GM23338 (cell line): ENCODE measurements around the gene MEGF11. TPM values are rescaled to one million over a fixed set of nuclear protein-coding genes. Genes with fewer than 3 reads are reported as not detected.

Experiments used
- ATAC-seq: fragments of 200-7000 bp; cut with Tn5 transposase; 3 replicates; pipeline ENCODE4 v1.9.1; 2020
- DNase-seq: peaks from one replicate; pipeline ENCODE4 v3.0.0-alpha.2; 2015; ENCODE audit warnings: low spot score
- H2AFZ ChIP-seq: fragments of 200-600 bp; sonication (generic); 2 replicates; pipeline ENCODE4 v1.8.0; 2016; ENCODE audit warnings: antibody characterized with exemption, mild to moderate bottlenecking, moderate library complexity
- H3F3A ChIP-seq: fragments of 200-600 bp; sonication (generic); replicated peaks from 2 replicates; pipeline ENCODE4 v1.8.0; 2017; ENCODE audit warnings: antibody characterized with exemption, mixed run types, low read depth
- H3K27ac ChIP-seq: fragments of 200-600 bp; sonication (generic); 2 replicates; pipeline ENCODE4 v1.6.1; 2016; ENCODE audit warnings: low read depth
- H3K27me3 ChIP-seq: fragments of 200-600 bp; sonication (generic); 2 replicates; pipeline ENCODE4 v1.8.0; 2016; ENCODE audit warnings: mild to moderate bottlenecking, mixed run types, moderate library complexity; ENCODE audit not compliant: insufficient read depth
- H3K36me3 ChIP-seq: fragments of 200-600 bp; sonication (generic); 2 replicates; pipeline ENCODE4 v1.8.0; 2016; ENCODE audit warnings: mild to moderate bottlenecking; ENCODE audit not compliant: insufficient read depth
- H3K4me1 ChIP-seq: fragments of 200-600 bp; sonication (generic); 2 replicates; pipeline ENCODE4 v1.8.0; 2016; ENCODE audit warnings: mild to moderate bottlenecking, moderate library complexity; ENCODE audit not compliant: insufficient read depth
- H3K4me2 ChIP-seq: fragments of 200-600 bp; sonication (generic); 2 replicates; pipeline ENCODE4 v1.7.1; 2017; ENCODE audit warnings: mixed run types
- H3K4me3 ChIP-seq: fragments of 200-600 bp; sonication (generic); 2 replicates; pipeline ENCODE4 v1.6.1; 2016; ENCODE audit warnings: mixed run types
- H3K79me2 ChIP-seq: fragments of 200-600 bp; sonication (generic); replicated peaks from 2 replicates; pipeline ENCODE4 v1.8.0; 2017; ENCODE audit warnings: mild to moderate bottlenecking; ENCODE audit not compliant: insufficient read depth
- H3K9me2 ChIP-seq: fragments of 200-600 bp; sonication (generic); 2 replicates; pipeline ENCODE4 v1.8.0; 2017; ENCODE audit not compliant: insufficient read depth
- H4K20me1 ChIP-seq: fragments of 200-600 bp; sonication (generic); replicated peaks from 2 replicates; pipeline ENCODE4 v1.8.0; 2017; ENCODE audit warnings: mild to moderate bottlenecking; ENCODE audit not compliant: insufficient read depth
- H3K27ac Mint-ChIP-seq: 2 replicates; pipeline ENCODE4 v1.8.0; 2020; ENCODE audit warnings: inconsistent platforms, mild to moderate bottlenecking, moderate library complexity, mixed read lengths
- H3K27me3 Mint-ChIP-seq: 3 replicates; pipeline ENCODE4 v1.8.0; 2022; ENCODE audit warnings: low read depth, mild to moderate bottlenecking, moderate library complexity, mixed read lengths, inconsistent platforms; ENCODE audit not compliant: insufficient read depth, poor library complexity
- H3K36me3 Mint-ChIP-seq: 3 replicates; pipeline ENCODE4 v1.8.0; 2021; ENCODE audit warnings: low read depth, mild to moderate bottlenecking, inconsistent platforms, moderate library complexity, mixed read lengths
- H3K4me1 Mint-ChIP-seq: 3 replicates; pipeline ENCODE4 v1.8.0; 2020; ENCODE audit warnings: mild to moderate bottlenecking, inconsistent platforms, mixed read lengths
- H3K4me3 Mint-ChIP-seq: 3 replicates; pipeline ENCODE4 v1.8.0; 2021; ENCODE audit warnings: moderate library complexity, mild to moderate bottlenecking, inconsistent platforms, mixed read lengths
- H3K9me3 Mint-ChIP-seq: 3 replicates; pipeline ENCODE4 v1.8.0; 2020; ENCODE audit warnings: moderate library complexity, mild to moderate bottlenecking, inconsistent platforms, mixed read lengths
- CREB1 ChIP-seq: fragments of 250-450 bp; sonication (Bioruptor Pico); IDR thresholded peaks from 2 replicates; pipeline ENCODE4 v1.5.0; 2020; ENCODE audit warnings: low read depth, mild to moderate bottlenecking, moderate library complexity
- EZH2 ChIP-seq: fragments of 200-600 bp; sonication (generic); IDR thresholded peaks from one replicate; pipeline ENCODE4 v1.8.0; 2017; ENCODE audit warnings: antibody characterized with exemption, mild to moderate bottlenecking, low read depth; ENCODE audit not compliant: unreplicated experiment
- EZH2phosphoT487 ChIP-seq: fragments of 200-600 bp; sonication (generic); IDR thresholded peaks from one replicate; pipeline ENCODE4 v1.8.1; 2018; ENCODE audit warnings: antibody characterized with exemption; ENCODE audit not compliant: unreplicated experiment
- JUNB ChIP-seq: IDR thresholded peaks from one replicate; pipeline ENCODE4 v1.6.1; 2016; ENCODE audit warnings: antibody characterized with exemption; ENCODE audit not compliant: unreplicated experiment
- NANOG ChIP-seq: IDR thresholded peaks from 2 replicates; pipeline ENCODE4 v1.6.1; 2016; ENCODE audit warnings: antibody characterized with exemption, borderline replicate concordance
- POLR2AphosphoS5 ChIP-seq: IDR thresholded peaks from 2 replicates; pipeline ENCODE4 v1.6.1; 2016; ENCODE audit warnings: antibody characterized with exemption, low read depth
- STAT1 ChIP-seq: IDR thresholded peaks from one replicate; pipeline ENCODE4 v1.6.1; 2016; ENCODE audit warnings: antibody characterized with exemption; ENCODE audit not compliant: unreplicated experiment
- ZNF114 ChIP-seq: fragments of 250-450 bp; sonication (Bioruptor Pico); IDR thresholded peaks from 2 replicates; pipeline ENCODE4 v1.5.0; 2020; ENCODE audit warnings: mild to moderate bottlenecking, moderate library complexity
- ZNF331 ChIP-seq: fragments of 250-450 bp; sonication (Bioruptor Pico); IDR thresholded peaks from 2 replicates; pipeline ENCODE4 v1.5.0; 2020; ENCODE audit warnings: low read depth, mild to moderate bottlenecking, moderate library complexity
- polyA plus RNA-seq: library from polyadenylated mRNA; unstranded; fragments of >200 nt; fragmentation: Nextera tagmentation; extraction: Ambion mirVana; gene quantifications from 2 replicates; pipeline ENCODE4 v1.2.1, GENCODE V29; 2016
- total RNA-seq: library from RNA; depleted of rRNA; stranded (reverse); fragments of >200 nt; shearing (Covaris generic); gene quantifications from 2 replicates; pipeline ENCODE4 v1.2.3, GENCODE V29; 2014
- TF ChIP-seq, protein P1 (sequence below): fragments of 250-450 bp; sonication (Bioruptor Pico); IDR thresholded peaks from 2 replicates; pipeline ENCODE4 v1.5.0; 2020; ENCODE audit warnings: mild to moderate bottlenecking, moderate library complexity
- TF ChIP-seq, protein P2 (sequence below): IDR thresholded peaks from one replicate; pipeline ENCODE4 v1.6.1; 2018; ENCODE audit warnings: antibody characterized with exemption; ENCODE audit not compliant: unreplicated experiment
- TF ChIP-seq, protein P3 (sequence below): IDR thresholded peaks from 2 replicates; pipeline ENCODE4 v1.6.1; 2016; ENCODE audit warnings: antibody characterized with exemption
- TF ChIP-seq, protein P4 (sequence below), 2 experiments: fragments of 200-600 bp in 1 of 2; sonication (generic) in 1 of 2; conservative IDR thresholded peaks; 2 replicates each; pipeline versions ENCODE4 v1.5.1 to v1.6.1; 2016 to 2017; ENCODE audit warnings: antibody characterized with exemption in 2 of 2, low read depth in 2 of 2, mild to moderate bottlenecking in 2 of 2, moderate library complexity in 1 of 2

Gene MEGF11
- total and polyA plus RNA-seq, 2 experiments from 2014 or later: 1.3 to 1.9 TPM

DNA sequence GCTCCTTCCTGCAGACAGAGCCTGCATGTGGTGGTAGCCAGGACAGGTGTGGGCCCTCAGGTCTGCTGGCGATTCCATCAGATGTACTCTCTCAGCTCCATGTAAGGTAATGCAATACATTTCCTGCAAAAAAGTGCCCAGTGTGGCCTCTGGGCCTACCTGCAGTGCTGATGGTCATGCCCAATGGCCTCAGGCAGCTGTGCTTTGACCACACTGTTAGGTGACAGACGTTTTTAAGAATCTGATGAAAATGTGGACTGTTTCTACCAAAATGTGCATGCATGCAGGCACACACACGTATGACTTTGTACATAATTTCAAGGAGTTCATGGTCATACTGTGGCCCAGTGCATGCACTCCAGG lies 231.4 kb downstream of the MEGF11 start:
- DNase-seq: no peak
- H3K27ac Mint-ChIP-seq: no peak overlapping the region
- H3K4me3 Mint-ChIP-seq: no peak overlapping the region
- ATAC-seq: no peak
- no peaks in the 10 kb centered on the region for H3K36me3 ChIP-seq
- no peaks in the 10 kb centered on the region for H3K36me3 Mint-ChIP-seq
- no peaks in the 10 kb centered on the region for H3K9me3 Mint-ChIP-seq
- H3K4me3 ChIP-seq: no peak overlapping the region
- H3K27me3 Mint-ChIP-seq: peaks cover 1% of the 10 kb centered on the region
- no peak overlapping the region for H3K4me2 ChIP-seq
- no peak overlapping the region for H2AFZ ChIP-seq
- no peak overlapping the region for H3K27ac ChIP-seq
- no peaks in the 10 kb centered on the region for H3K27me3 ChIP-seq
- H3F3A ChIP-seq: peaks cover 4% of the 10 kb centered on the region; the same call in 1 of the 2 replicates
- peaks cover 62% of the 10 kb centered on the region for H3K4me1 Mint-ChIP-seq
- no peaks in the 10 kb centered on the region for H3K79me2 ChIP-seq
- no peaks in the 10 kb centered on the region for H4K20me1 ChIP-seq
- no peaks in the 10 kb centered on the region for H3K9me2 ChIP-seq
- H3K4me1 ChIP-seq: peaks cover 36% of the 10 kb centered on the region
- TF ChIP-seq NANOG: no peak
- no peak for TF ChIP-seq STAT1
- no peak for TF ChIP-seq POLR2AphosphoS5
- TF ChIP-seq, protein P1, sequence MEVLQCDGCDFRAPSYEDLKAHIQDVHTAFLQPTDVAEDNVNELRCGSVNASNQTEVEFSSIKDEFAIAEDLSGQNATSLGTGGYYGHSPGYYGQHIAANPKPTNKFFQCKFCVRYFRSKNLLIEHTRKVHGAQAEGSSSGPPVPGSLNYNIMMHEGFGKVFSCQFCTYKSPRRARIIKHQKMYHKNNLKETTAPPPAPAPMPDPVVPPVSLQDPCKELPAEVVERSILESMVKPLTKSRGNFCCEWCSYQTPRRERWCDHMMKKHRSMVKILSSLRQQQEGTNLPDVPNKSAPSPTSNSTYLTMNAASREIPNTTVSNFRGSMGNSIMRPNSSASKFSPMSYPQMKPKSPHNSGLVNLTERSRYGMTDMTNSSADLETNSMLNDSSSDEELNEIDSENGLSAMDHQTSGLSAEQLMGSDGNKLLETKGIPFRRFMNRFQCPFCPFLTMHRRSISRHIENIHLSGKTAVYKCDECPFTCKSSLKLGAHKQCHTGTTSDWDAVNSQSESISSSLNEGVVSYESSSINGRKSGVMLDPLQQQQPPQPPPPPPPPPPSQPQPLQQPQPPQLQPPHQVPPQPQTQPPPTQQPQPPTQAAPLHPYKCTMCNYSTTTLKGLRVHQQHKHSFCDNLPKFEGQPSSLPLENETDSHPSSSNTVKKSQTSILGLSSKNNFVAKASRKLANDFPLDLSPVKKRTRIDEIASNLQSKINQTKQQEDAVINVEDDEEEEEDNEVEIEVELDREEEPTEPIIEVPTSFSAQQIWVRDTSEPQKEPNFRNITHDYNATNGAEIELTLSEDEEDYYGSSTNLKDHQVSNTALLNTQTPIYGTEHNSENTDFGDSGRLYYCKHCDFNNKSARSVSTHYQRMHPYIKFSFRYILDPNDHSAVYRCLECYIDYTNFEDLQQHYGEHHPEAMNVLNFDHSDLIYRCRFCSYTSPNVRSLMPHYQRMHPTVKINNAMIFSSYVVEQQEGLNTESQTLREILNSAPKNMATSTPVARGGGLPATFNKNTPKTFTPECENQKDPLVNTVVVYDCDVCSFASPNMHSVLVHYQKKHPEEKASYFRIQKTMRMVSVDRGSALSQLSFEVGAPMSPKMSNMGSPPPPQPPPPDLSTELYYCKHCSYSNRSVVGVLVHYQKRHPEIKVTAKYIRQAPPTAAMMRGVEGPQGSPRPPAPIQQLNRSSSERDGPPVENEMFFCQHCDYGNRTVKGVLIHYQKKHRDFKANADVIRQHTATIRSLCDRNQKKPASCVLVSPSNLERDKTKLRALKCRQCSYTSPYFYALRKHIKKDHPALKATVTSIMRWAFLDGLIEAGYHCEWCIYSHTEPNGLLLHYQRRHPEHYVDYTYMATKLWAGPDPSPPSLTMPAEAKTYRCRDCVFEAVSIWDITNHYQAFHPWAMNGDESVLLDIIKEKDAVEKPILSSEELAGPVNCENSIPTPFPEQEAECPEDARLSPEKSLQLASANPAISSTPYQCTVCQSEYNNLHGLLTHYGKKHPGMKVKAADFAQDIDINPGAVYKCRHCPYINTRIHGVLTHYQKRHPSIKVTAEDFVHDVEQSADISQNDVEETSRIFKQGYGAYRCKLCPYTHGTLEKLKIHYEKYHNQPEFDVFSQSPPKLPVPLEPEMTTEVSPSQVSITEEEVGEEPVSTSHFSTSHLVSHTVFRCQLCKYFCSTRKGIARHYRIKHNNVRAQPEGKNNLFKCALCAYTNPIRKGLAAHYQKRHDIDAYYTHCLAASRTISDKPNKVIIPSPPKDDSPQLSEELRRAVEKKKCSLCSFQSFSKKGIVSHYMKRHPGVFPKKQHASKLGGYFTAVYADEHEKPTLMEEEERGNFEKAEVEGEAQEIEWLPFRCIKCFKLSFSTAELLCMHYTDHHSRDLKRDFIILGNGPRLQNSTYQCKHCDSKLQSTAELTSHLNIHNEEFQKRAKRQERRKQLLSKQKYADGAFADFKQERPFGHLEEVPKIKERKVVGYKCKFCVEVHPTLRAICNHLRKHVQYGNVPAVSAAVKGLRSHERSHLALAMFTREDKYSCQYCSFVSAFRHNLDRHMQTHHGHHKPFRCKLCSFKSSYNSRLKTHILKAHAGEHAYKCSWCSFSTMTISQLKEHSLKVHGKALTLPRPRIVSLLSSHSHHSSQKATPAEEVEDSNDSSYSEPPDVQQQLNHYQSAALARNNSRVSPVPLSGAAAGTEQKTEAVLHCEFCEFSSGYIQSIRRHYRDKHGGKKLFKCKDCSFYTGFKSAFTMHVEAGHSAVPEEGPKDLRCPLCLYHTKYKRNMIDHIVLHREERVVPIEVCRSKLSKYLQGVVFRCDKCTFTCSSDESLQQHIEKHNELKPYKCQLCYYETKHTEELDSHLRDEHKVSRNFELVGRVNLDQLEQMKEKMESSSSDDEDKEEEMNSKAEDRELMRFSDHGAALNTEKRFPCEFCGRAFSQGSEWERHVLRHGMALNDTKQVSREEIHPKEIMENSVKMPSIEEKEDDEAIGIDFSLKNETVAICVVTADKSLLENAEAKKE (CRISPR knock-in tag): no peak
- TF ChIP-seq JUNB: no peak
- no peak for TF ChIP-seq EZH2
- TF ChIP-seq, protein P2, sequence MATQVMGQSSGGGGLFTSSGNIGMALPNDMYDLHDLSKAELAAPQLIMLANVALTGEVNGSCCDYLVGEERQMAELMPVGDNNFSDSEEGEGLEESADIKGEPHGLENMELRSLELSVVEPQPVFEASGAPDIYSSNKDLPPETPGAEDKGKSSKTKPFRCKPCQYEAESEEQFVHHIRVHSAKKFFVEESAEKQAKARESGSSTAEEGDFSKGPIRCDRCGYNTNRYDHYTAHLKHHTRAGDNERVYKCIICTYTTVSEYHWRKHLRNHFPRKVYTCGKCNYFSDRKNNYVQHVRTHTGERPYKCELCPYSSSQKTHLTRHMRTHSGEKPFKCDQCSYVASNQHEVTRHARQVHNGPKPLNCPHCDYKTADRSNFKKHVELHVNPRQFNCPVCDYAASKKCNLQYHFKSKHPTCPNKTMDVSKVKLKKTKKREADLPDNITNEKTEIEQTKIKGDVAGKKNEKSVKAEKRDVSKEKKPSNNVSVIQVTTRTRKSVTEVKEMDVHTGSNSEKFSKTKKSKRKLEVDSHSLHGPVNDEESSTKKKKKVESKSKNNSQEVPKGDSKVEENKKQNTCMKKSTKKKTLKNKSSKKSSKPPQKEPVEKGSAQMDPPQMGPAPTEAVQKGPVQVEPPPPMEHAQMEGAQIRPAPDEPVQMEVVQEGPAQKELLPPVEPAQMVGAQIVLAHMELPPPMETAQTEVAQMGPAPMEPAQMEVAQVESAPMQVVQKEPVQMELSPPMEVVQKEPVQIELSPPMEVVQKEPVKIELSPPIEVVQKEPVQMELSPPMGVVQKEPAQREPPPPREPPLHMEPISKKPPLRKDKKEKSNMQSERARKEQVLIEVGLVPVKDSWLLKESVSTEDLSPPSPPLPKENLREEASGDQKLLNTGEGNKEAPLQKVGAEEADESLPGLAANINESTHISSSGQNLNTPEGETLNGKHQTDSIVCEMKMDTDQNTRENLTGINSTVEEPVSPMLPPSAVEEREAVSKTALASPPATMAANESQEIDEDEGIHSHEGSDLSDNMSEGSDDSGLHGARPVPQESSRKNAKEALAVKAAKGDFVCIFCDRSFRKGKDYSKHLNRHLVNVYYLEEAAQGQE: no peak
- TF ChIP-seq CREB1 (CRISPR knock-in tag): no peak
- no peak for TF ChIP-seq EZH2phosphoT487
- TF ChIP-seq, protein P3, sequence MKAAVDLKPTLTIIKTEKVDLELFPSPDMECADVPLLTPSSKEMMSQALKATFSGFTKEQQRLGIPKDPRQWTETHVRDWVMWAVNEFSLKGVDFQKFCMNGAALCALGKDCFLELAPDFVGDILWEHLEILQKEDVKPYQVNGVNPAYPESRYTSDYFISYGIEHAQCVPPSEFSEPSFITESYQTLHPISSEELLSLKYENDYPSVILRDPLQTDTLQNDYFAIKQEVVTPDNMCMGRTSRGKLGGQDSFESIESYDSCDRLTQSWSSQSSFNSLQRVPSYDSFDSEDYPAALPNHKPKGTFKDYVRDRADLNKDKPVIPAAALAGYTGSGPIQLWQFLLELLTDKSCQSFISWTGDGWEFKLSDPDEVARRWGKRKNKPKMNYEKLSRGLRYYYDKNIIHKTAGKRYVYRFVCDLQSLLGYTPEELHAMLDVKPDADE: no peak
- TF ChIP-seq, protein P4, sequence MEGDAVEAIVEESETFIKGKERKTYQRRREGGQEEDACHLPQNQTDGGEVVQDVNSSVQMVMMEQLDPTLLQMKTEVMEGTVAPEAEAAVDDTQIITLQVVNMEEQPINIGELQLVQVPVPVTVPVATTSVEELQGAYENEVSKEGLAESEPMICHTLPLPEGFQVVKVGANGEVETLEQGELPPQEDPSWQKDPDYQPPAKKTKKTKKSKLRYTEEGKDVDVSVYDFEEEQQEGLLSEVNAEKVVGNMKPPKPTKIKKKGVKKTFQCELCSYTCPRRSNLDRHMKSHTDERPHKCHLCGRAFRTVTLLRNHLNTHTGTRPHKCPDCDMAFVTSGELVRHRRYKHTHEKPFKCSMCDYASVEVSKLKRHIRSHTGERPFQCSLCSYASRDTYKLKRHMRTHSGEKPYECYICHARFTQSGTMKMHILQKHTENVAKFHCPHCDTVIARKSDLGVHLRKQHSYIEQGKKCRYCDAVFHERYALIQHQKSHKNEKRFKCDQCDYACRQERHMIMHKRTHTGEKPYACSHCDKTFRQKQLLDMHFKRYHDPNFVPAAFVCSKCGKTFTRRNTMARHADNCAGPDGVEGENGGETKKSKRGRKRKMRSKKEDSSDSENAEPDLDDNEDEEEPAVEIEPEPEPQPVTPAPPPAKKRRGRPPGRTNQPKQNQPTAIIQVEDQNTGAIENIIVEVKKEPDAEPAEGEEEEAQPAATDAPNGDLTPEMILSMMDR (conservative IDR thresholded peaks at IDR 0.05; ENCODE audit: low read depth in 2 of 2): no peak
- no peak for TF ChIP-seq ZNF114
- no peak for TF ChIP-seq ZNF331 (CRISPR knock-in tag)
